Hair follicle dermal papilla cell (primary cell): ENCODE results near the gene ZFP3. TPM values are rescaled to one million over a fixed set of nuclear protein-coding genes. Genes with fewer than 3 reads are reported as not detected.

ENCODE experiments used
- small RNA-seq: library from RNA; depleted of rRNA; stranded (forward); fragments of <200 nt; gene quantifications from one replicate; pipeline ENCODE3, GENCODE V24; 2012
- total RNA-seq: library from RNA; depleted of rRNA; stranded (reverse); fragments of >200 nt; gene quantifications from 2 replicates; pipeline ENCODE4 v1.2.3, GENCODE V29; 2012

ZFP3 gene
- 2.7 and 3.1 TPM in 2 replicates for total RNA-seq

DNA sequence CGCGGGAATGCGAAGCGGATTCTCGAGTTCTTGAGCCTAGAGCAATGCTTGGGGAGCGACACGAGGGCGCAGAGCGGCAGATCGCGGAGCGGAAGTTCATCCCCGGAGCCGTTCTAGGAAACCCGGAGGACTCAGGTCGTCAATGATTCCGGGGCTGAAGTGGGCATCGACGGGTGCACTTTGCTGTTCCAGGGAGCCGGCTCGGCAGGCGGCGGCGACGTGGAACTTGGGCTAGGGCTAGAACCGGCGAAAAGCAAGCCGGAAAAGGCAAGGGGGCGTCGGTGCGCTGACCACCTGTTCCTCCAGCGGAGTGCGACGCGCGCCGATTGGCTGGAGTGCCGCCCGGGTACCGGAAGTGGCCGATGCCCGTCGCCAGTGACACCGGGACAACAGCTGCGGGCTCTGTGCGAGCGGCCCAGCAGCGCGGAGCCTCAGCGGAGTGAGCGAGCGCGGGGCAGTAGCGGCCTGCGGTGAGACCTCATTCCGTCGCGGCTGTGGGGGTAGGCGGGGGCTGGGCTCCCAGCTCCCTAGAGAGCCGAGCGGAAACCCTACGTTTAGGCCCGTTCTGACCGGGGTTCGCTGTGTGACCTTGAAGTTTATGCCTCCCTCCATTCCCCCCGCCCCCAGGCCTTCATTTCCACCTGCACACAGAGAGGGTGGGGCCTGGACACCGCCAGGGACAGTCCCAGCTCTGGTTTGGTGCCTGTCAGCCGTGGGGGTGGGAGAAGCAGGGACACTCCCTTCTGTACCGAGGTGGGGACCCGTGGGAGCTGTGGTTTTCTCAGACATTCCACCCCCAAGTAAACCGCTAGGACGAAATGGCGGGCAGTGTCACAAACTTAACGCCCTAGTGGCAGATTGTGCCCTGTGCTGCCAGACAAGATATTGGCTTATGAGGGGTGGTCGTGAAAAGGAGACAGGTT lies at the start of gene ZFP3:
Gene ZFP3, plus strand, starts transcription at position 362 of the 923 bp plus-strand sequence. CDS start 13,038 bp downstream, outside the sequence.

DNA sequence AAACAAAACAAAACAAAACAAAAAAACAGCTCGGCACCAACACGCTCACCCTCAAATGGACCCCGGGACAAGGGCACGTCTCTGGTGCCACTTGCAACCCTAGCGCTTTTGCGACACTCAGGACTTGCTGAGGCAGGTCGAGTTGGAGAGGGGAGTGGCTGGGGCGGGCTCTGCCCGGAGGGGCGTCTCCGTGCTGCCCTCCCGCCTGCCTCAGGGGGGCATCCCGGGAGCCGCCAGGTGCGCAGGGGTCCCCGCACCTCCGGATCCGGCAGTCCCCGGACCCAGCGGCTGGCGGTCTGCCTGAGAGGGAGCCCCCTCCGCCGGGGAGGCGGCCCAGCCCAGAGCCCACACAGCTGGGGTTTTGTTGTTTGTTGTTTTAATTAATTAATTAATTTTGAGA lies 43.0 kb upstream of the ZFP3 start, which contains the start of gene SLC52A1:
Gene SLC52A1, minus strand, starts transcription at position 112 of the 400 bp plus-strand sequence. CDS start 820 bp downstream, outside the sequence.

DNA sequence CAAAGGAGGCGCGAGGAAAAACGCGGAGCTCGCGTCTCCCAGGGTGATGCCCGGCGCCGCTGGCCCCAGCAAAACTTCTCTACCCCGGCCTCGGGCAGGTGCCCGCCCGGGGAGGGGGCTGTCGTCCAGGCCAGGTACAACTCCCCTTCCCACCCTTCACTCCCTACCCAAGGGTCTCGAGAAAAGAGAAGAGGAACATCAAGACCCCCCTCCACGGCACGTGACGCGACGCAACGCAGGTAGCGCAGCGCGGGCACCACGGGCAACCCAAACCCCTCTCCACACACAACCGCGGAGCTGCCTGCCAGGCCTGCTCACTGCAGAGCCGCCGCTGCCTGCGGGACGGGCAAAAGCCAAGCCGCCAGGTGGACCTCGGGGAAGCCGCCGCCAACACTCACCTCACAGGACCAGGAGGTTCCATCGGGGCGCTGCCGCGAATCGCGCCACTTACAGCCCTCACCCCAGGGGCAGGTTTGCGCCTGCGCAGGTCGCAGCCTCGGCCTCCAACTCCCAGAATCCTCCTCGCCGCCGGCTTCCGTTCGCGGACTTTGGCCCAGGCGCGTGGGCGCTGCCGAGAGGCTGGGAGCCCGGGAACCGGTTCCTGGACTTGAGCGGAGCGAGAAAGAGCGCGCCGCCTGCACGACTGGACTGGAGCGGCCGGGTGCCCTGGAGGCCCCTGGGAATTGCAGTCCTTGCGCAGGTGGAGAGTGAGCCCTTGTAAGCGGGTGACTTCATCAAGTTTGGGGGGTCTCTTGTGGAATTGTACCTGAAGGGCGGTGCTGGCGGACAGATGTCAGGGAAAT lies 33.3 kb downstream of the ZFP3 start, which contains the start of gene ZNF232:
Gene ZNF232, minus strand, starts transcription at position 477 of the 803 bp plus-strand sequence. Its CDS starts 56 bp downstream, at position 421.

DNA sequence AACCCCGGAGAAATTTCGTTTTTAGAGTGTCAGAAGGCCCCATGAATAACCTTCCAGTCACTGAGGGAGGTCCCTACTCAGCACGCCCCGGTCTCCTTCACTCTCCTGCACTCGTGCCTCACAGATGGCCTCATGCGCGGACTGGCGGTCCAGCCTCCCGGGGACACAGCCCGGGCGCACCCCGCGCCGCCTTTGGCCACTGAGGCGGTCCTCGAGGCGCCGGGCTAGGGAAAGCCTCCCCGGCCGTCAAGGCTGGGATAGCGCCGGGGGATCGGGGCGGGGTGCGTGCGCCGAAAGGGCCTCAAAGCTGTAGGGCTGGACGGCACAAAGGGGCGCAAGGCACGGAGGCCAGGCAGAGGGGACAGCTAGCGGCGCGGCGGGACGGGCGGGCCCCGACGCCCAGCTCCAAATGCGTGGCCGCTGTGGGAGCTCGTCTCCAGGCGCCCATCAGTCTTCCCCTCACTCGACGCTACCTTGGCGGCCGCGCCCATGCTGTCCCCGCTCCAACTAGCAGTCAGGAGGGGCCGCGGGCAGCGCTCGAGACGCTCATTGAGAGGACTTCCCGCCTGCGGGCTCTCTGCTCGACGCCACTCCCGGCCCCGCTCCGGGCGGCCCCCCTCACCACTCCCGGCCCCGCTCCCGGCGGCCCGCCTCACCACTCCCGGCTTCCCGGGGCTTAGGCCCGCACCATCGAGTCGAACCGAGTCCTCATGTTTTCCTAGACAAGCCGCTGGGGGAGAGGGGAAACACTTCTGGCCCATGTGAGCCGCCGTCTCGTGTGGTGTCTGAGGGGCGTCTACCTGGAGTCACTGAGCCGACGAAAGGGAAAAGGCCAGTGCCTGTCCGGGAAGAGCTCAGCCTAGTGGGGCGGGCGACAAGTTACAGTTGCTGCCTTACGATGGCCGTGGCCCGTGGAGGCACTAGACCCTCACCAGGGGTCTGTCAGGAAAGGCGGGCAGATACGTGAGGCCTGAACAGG lies 37.7 kb downstream of the ZFP3 start, which contains the start of gene USP6:
Gene USP6, plus strand, starts transcription at position 360 of the 979 bp plus-strand sequence. CDS start 14,336 bp downstream, outside the sequence.

Small RNA genes within 50 kb of the gene (small RNA-seq; reads per million reads assigned to genes)
- not detected for gene AC012146.4

Other genes starting within 250 kb of the ZFP3 start
- gene MINK1, start 245.1 kb upstream of the ZFP3 start, total RNA-seq = 44.8 and 45.9 TPM in 2 replicates
- gene C17orf107, start 178.9 kb upstream of the ZFP3 start, total RNA-seq = 4.4 and 5.8 TPM in 2 replicates
- 4.7 and 5.8 TPM in 2 replicates for gene CHRNE, start 175.4 kb upstream of the ZFP3 start, total RNA-seq
- not detected in 2 replicates for gene GP1BA, start 146.2 kb upstream of the ZFP3 start, total RNA-seq
- gene SLC25A11, start 138.4 kb upstream of the ZFP3 start, total RNA-seq = 42.9 and 49.8 TPM in 2 replicates
- gene RNF167, start 138.2 kb upstream of the ZFP3 start, total RNA-seq = 18.1 and 20.1 TPM in 2 replicates
- gene PFN1, start 129.9 kb upstream of the ZFP3 start, total RNA-seq = 321 and 412 TPM in 2 replicates
- gene ENO3, start 127.3 kb upstream of the ZFP3 start, total RNA-seq = 0.81 and 3.6 TPM in 2 replicates
- gene SPAG7, start 110.7 kb upstream of the ZFP3 start, total RNA-seq = 23.6 and 30.2 TPM in 2 replicates
- gene CAMTA2, start 90.8 kb upstream of the ZFP3 start, total RNA-seq = 12.3 and 17.7 TPM in 2 replicates
- gene INCA1, start 80.9 kb upstream of the ZFP3 start, total RNA-seq = 0.32 and 0.85 TPM in 2 replicates
- gene KIF1C, start 80.5 kb upstream of the ZFP3 start, total RNA-seq = 62.3 and 82.3 TPM in 2 replicates
- 0.32 and 0.36 TPM in 2 replicates for gene SLC52A1, start 43.0 kb upstream of the ZFP3 start, total RNA-seq
- 4.2 and 4.3 TPM in 2 replicates for gene ZNF232, start 33.4 kb downstream of the ZFP3 start, total RNA-seq
- gene USP6, start 37.6 kb downstream of the ZFP3 start, total RNA-seq = not detected in 2 replicates
- gene ZNF594, start 113.4 kb downstream of the ZFP3 start, total RNA-seq = 7.5 and 9.6 TPM in 2 replicates
- not detected in 2 replicates for gene SCIMP, start 156.4 kb downstream of the ZFP3 start, total RNA-seq
- gene RABEP1, start 203.8 kb downstream of the ZFP3 start, total RNA-seq = 48.8 and 49.9 TPM in 2 replicates